ENCODE measurements around the gene SMYD4. TPM values are rescaled to one million over a fixed set of nuclear protein-coding genes. Genes with fewer than 3 reads are reported as not detected.
A peak's percentile ranks its signal among the peaks of the same experiment; 100 is the strongest.

SMYD4 gene
- total RNA-seq, 2 donors from 2014 or later, result 31.6 to 36.8 TPM

DNA sequence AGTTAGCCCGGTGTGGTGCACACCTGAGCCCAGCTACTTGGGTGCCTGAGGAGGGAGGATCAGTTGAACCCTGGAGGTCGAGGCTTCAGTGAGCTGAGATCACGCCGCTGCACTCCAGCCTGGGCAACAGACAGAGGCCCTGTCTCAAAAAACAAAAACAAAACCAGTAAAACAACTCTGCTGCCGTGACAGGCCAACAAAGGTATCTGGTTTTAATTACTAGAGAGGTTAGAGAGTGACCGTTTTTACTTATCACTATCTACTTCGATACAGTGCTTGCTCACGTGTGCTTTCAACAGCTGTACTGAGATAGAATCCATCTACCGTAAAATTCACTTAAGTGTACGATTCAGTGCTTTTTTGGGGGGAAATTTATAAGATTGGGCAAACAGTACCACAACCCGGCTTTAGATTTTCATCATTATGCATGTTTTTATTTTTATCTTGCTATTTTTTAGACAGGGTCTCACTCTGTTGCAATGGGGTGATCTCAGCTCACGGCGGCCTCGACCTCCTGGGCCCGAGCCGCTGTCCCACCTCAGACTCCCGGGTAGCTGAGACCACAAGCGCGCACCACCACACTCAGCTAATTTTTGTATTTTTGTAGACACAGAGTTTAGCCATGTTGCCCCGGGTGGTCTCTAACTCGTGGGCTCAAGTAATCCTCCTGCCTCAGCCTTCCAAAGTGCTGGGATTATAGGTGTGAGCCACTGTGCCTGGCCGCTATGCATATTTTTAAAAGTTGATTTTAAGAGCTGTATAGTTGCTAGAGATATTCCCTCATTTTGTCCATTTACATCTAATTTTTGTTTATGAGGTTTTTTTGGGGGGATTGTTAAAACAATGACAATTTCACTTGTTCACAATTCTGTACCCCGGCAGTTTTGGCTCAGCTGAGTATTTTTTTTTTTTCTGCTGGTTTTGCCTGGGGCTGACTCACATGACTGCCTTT is 36.9 kb downstream of the SMYD4 start:
- TF ChIP-seq, protein P1, sequence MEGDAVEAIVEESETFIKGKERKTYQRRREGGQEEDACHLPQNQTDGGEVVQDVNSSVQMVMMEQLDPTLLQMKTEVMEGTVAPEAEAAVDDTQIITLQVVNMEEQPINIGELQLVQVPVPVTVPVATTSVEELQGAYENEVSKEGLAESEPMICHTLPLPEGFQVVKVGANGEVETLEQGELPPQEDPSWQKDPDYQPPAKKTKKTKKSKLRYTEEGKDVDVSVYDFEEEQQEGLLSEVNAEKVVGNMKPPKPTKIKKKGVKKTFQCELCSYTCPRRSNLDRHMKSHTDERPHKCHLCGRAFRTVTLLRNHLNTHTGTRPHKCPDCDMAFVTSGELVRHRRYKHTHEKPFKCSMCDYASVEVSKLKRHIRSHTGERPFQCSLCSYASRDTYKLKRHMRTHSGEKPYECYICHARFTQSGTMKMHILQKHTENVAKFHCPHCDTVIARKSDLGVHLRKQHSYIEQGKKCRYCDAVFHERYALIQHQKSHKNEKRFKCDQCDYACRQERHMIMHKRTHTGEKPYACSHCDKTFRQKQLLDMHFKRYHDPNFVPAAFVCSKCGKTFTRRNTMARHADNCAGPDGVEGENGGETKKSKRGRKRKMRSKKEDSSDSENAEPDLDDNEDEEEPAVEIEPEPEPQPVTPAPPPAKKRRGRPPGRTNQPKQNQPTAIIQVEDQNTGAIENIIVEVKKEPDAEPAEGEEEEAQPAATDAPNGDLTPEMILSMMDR (conservative IDR thresholded peaks at IDR 0.05), result no peak
- H3K27me3 Mint-ChIP-seq (ENCODE audit: insufficient read depth), result no peaks in the 10 kb centered on the region
- Histone ChIP-seq H3K27me3 (ENCODE audit: control insufficient read depth, insufficient read depth, low read length, poor library complexity, severe bottlenecking) (no peaks in the 10 kb centered on the region), H3K4me3 (ENCODE audit: low read length) (no peak overlapping the region), H3K4me1 (ENCODE audit: control insufficient read depth, insufficient read depth, low read length) (no peaks in the 10 kb centered on the region), H3K9ac (ENCODE audit: extremely low read depth, low read length, poor library complexity, severe bottlenecking) (no peak overlapping the region), H3K9me3 (ENCODE audit: control insufficient read depth, low read length) (no peaks in the 10 kb centered on the region), H3K27ac (ENCODE audit: low read depth, low read length) (no peak overlapping the region), H3K36me3 (ENCODE audit: control insufficient read depth, insufficient read depth, low read length) (peaks cover 14% of the 10 kb centered on the region)
- no peaks in the 10 kb centered on the region for H3K9me3 Mint-ChIP-seq
- 88 to 92% methylated on average over 21 to 23 of the region's 23 CpGs for WGBS, 2 experiments (ENCODE audit: insufficient coverage in 1 of 2, insufficient read length in 1 of 2)
- H3K36me3 Mint-ChIP-seq (ENCODE audit: low read depth), result peaks cover 46% of the 10 kb centered on the region
- H3K4me1 Mint-ChIP-seq, result no peaks in the 10 kb centered on the region
- H3K27ac Mint-ChIP-seq, result peak overlapping the region; percentile 64
- no peak for DNase-seq
- no peak overlapping the region for H3K4me3 Mint-ChIP-seq

DNA sequence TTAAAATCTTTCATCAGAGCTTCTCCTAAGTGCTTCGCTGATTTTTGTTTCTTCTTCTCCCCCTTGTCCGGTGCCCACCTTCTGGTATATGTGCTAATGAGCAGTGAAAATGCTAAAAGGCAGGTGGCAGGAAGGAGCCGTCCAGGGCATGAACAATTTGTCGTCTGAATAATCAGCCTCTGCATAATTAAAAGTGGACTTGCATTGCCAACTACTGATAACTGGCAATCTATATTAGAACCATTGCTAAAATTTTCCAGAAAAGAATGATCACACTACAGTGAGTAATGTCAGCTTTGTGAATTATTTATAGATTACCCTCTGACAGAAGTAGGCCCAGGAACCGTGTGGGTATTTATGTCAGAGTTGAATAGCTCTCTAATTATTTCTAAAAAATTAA is 39.8 kb downstream of the SMYD4 start:
- Mint-ChIP-seq H3K4me3 (no peak overlapping the region), H3K27ac (no peak overlapping the region), H3K27me3 (ENCODE audit: insufficient read depth) (no peaks in the 10 kb centered on the region), H3K9me3 (no peaks in the 10 kb centered on the region), H3K4me1 (no peaks in the 10 kb centered on the region), H3K36me3 (ENCODE audit: low read depth) (peaks cover 52% of the 10 kb centered on the region)
- DNase-seq, result no peak
- H3K27ac ChIP-seq (ENCODE audit: low read depth, low read length), result no peak overlapping the region
- H3K4me3 ChIP-seq (ENCODE audit: low read length), result no peak overlapping the region
- H3K4me1 ChIP-seq (ENCODE audit: control insufficient read depth, insufficient read depth, low read length), result no peaks in the 10 kb centered on the region
- no peaks in the 10 kb centered on the region for H3K9me3 ChIP-seq (ENCODE audit: control insufficient read depth, low read length)
- H3K27me3 ChIP-seq (ENCODE audit: control insufficient read depth, insufficient read depth, low read length, poor library complexity, severe bottlenecking), result no peaks in the 10 kb centered on the region
- H3K9ac ChIP-seq (ENCODE audit: extremely low read depth, low read length, poor library complexity, severe bottlenecking), result no peak overlapping the region
- TF ChIP-seq, protein P1 (conservative IDR thresholded peaks at IDR 0.05), result no peak
- H3K36me3 ChIP-seq (ENCODE audit: control insufficient read depth, insufficient read depth, low read length), result peaks cover 31% of the 10 kb centered on the region
- 50 to 71% methylated on average over 2 to 4 of the region's 5 CpGs for WGBS, 2 experiments (ENCODE audit: insufficient coverage in 1 of 2, insufficient read length in 1 of 2)

DNA sequence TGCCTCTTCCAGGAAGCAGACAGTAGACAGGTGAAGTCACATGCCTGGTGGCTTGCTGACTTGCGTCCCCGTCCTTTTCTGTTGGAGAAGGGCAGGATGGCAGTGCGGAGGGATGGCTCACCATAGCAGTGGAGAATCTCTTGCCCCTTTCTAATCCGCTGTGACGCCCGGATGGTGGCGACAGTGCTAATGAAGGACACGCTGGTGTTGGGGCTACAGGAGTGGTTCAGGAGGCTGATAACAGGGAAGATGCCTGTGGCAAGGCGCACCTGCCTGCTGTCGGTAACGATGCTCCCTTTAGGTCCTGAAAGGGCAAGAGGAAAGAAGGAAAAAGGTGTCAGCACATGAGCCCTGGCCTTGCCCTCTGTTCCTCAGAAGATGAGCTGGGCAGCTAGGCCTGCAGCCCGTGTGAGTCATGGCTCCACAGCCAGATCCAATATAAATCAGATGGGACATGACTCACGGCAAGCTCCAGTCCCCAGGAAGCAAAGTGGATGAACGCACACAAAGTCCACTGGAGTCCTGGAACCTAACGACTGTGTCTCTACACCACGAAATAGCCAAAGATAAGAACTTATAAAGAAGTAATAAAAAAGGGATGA is 42.3 kb downstream of the SMYD4 start:
- peaks cover 2% of the 10 kb centered on the region for H3K4me1 Mint-ChIP-seq
- no peak overlapping the region for H3K4me3 Mint-ChIP-seq
- no peaks in the 10 kb centered on the region for H3K9me3 ChIP-seq (ENCODE audit: control insufficient read depth, low read length)
- H3K4me3 ChIP-seq (ENCODE audit: low read length), result no peak overlapping the region
- H3K9ac ChIP-seq (ENCODE audit: extremely low read depth, low read length, poor library complexity, severe bottlenecking), result no peak overlapping the region
- TF ChIP-seq, protein P1 (conservative IDR thresholded peaks at IDR 0.05), result no peak
- no peaks in the 10 kb centered on the region for H3K27me3 Mint-ChIP-seq (ENCODE audit: insufficient read depth)
- no peaks in the 10 kb centered on the region for H3K27me3 ChIP-seq (ENCODE audit: control insufficient read depth, insufficient read depth, low read length, poor library complexity, severe bottlenecking)
- no peaks in the 10 kb centered on the region for H3K9me3 Mint-ChIP-seq
- peaks cover 63% of the 10 kb centered on the region for H3K36me3 Mint-ChIP-seq (ENCODE audit: low read depth)
- no peak overlapping the region for H3K27ac Mint-ChIP-seq
- 95 to 97% methylated on average over 16 of the region's 16 CpGs for WGBS, 2 experiments (ENCODE audit: insufficient coverage in 1 of 2, insufficient read length in 1 of 2)
- no peak overlapping the region for H3K27ac ChIP-seq (ENCODE audit: low read depth, low read length)
- DNase-seq, result no peak
- H3K4me1 ChIP-seq (ENCODE audit: control insufficient read depth, insufficient read depth, low read length), result no peaks in the 10 kb centered on the region
- peaks cover 47% of the 10 kb centered on the region for H3K36me3 ChIP-seq (ENCODE audit: control insufficient read depth, insufficient read depth, low read length)
